Subcutaneous adipose tissue (tissue), 4 donors: ENCODE data around the gene CSRNP2. TPM values are rescaled to one million over a fixed set of nuclear protein-coding genes. Genes with fewer than 3 reads are reported as not detected.

Experiments
- total RNA-seq, 4 donors: library from RNA; depleted of rRNA; stranded (reverse); fragments of >200 nt; gene quantifications; one replicate each; pipeline ENCODE4 v1.1.0, GENCODE V29; 2016
- TF ChIP-seq, protein P1 (sequence below): fragments of 450-650 bp; IDR thresholded peaks from one replicate; pipeline ENCODE4 v1.5.1; 2016; ENCODE audit warnings: low read depth, mild to moderate bottlenecking, control low read depth, antibody characterized with exemption, moderate library complexity

CSRNP2 gene
- total RNA-seq, 4 donors from 2014 or later = 19.9 to 23.6 (median 21.5) TPM

DNA sequence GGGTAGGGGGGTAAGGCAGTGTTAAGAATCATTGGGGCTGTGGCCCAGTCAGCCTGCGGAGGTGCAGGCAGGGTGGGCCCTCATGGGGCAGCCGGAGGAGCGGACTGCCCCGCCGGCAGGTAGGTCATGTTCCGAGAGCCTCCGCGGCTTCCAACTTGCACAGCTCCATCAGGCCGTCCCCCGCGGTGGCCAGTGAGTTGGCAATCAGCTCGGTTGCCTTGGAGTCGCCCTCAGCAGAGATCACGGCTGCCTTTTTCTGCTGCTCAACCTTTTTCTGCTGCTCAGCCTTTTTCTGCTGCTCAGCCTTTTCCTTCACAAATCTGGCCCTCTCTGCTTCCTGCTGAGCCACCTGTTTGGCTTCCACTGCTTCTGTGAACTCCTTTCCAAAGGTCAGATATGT lies 41.1 kb upstream of the CSRNP2 start:
- TF ChIP-seq, protein P1, sequence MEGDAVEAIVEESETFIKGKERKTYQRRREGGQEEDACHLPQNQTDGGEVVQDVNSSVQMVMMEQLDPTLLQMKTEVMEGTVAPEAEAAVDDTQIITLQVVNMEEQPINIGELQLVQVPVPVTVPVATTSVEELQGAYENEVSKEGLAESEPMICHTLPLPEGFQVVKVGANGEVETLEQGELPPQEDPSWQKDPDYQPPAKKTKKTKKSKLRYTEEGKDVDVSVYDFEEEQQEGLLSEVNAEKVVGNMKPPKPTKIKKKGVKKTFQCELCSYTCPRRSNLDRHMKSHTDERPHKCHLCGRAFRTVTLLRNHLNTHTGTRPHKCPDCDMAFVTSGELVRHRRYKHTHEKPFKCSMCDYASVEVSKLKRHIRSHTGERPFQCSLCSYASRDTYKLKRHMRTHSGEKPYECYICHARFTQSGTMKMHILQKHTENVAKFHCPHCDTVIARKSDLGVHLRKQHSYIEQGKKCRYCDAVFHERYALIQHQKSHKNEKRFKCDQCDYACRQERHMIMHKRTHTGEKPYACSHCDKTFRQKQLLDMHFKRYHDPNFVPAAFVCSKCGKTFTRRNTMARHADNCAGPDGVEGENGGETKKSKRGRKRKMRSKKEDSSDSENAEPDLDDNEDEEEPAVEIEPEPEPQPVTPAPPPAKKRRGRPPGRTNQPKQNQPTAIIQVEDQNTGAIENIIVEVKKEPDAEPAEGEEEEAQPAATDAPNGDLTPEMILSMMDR = no peak

DNA sequence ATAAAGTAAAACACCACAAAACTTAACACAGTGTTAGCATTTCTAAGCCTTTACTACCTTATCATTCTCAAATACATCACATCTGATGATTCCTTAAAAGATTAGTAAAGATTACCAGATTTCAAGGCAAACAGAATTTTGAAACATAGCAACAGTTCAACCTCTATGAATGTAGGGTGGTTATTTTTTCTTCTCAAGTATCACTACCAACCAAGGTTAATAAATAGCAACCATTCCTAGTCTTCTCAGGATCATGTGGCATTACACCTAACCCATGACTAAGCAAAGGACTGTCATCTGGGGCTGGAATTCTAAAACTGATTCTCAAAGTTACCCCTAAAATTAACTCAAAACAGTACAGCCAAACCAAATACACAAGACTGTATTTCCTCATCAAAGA lies 39.4 kb upstream of the CSRNP2 start:
- TF ChIP-seq, protein P1 = no peak

DNA sequence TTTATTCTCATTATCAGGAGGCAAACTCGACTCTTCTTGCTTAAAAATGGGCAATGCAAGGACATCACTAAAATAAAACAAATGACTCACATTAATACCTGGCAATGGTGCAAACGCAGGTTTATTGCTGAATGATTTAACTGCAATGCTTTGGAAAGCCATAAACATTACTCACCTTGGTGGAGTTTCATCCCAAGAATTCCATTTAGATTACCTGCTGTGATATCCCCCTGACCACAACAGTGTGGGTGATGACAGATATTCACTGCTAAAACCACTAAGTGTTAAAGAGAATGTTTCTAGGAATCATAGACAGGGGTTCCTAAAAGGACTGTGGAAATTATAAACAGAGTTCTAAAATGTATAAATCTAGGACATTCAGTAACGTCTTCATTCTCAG lies 35.3 kb upstream of the CSRNP2 start:
- TF ChIP-seq, protein P1 = no peak

DNA sequence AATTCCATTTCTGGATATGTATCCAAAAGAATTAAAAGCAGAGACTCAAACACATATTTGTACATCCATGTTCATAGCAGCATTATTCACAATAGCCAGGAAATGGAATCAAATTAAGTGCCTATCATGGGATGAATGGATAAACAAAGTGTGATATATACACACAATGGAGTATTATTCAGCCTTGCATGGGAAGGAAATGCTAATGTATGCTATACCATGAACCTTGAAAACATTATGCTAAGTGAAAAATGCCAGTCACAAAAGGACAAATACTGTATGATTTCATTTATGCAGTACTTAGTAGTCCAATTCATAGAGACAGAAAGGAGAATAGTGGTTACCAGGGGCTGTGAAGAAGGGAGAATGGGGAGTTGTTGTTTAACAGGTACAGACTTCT lies 32.1 kb upstream of the CSRNP2 start:
- TF ChIP-seq, protein P1 = no peak

DNA sequence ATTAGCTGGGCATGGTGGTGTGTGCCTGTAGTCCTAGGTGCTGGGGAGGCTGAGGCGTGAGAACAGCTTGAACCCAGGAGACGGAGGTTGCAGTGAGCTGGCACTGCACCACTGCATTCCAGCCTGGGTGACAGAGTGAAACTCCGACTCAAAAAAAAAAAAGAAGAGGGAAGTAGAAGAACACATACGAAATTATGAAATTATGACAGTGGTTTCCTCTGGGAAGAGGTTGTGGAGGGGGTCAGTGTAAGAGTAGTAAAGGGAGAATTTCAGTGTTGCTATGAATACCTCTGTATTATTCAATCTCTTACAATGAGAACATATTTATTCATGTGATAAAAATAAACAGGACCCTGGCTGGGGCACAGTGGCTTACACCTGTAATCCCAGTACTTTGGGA lies 24.7 kb upstream of the CSRNP2 start:
- TF ChIP-seq, protein P1 = no peak

DNA sequence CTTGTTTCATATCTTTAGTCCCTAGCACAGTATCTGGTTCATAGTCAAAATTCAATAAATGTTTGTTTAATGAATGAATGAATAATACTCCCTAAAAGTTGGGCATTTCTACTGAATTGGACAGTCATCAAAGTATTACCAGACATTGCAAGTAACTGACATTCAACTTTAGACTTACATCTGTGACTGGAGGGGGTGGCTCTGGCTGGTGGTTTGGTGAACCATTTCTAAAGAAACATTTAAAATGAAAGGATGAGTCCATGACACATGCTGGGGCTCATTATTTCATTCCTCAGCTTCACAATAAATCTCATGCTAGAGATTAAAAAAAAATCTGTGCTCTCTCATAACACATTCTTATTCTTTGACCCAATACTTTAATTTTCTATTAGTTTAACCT lies 20.6 kb upstream of the CSRNP2 start:
- TF ChIP-seq, protein P1 = no peak

DNA sequence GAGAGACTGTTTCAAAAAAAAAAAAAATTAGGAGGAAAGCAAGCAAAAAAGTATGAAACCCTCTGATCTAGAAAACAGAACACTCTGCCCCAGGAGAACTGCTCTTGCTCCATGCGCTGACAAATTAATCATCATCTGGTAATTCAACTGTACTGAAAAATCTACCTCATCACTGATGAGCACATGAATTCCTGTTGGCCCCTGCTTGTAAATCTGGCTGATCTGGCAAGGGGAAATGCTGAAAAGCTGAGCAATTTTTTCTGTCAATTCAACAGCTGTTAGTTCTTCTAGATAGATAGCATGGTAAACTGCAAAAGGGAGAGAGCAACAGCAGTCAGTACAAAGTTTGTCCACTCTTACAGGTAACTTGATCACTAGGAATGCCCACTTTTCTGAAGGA lies 15.2 kb upstream of the CSRNP2 start:
- TF ChIP-seq, protein P1 = no peak
